Lung (tissue), 12 donors: ENCODE measurements around the gene TAS1R1. TPM values are rescaled to one million over a fixed set of nuclear protein-coding genes. Genes with fewer than 3 reads are reported as not detected.

Source experiments
- ATAC-seq: fragments of 200-7000 bp; cut with Tn5 transposase; one replicate; pipeline ENCODE4 v1.9.1; 2020; ENCODE audit warnings: moderate number of reproducible peaks; ENCODE audit not compliant: insufficient read depth, low FRiP score
- DNase-seq, 3 donors: peaks; one replicate each; pipeline ENCODE4 v3.0.0-alpha.2; 2013 to 2017
- H3K27ac ChIP-seq, 2 donors: one replicate each; pipeline ENCODE4 v1.5.1; 2013; ENCODE audit warnings: mild to moderate bottlenecking in 2 of 2, moderate library complexity in 2 of 2, control low read depth in 1 of 2, inconsistent platforms in 1 of 2, low read depth in 1 of 2, low read length in 1 of 2
- H3K27me3 ChIP-seq, 3 donors: one replicate each; pipeline ENCODE4 v1.5.1; 2013; ENCODE audit warnings: low read length in 2 of 3; ENCODE audit not compliant: control insufficient read depth in 3 of 3, insufficient read depth in 3 of 3
- H3K36me3 ChIP-seq, 4 donors: one replicate each; pipeline ENCODE4 v1.5.1; 2013; ENCODE audit warnings: low read length in 4 of 4, mild to moderate bottlenecking in 1 of 4, moderate library complexity in 1 of 4; ENCODE audit not compliant: control insufficient read depth in 4 of 4, insufficient read depth in 4 of 4
- H3K4me1 ChIP-seq, 5 donors: one replicate each; pipeline ENCODE4 v1.5.1; 2013; ENCODE audit warnings: low read length in 5 of 5, mild to moderate bottlenecking in 2 of 5, moderate library complexity in 1 of 5; ENCODE audit not compliant: control insufficient read depth in 5 of 5, insufficient read depth in 5 of 5
- H3K4me3 ChIP-seq: one replicate; pipeline ENCODE4 v1.5.1; 2013; ENCODE audit warnings: mild to moderate bottlenecking, control low read depth, moderate library complexity
- H3K9ac ChIP-seq, 2 donors: one replicate each; pipeline ENCODE4 v1.5.1; 2013; ENCODE audit warnings: low read length in 2 of 2, control low read depth in 1 of 2; ENCODE audit not compliant: insufficient read depth in 1 of 2
- H3K9me3 ChIP-seq, 4 donors: one replicate each; pipeline ENCODE4 v1.5.1; 2013; ENCODE audit warnings: low read length in 3 of 4, mild to moderate bottlenecking in 1 of 4, moderate library complexity in 1 of 4; ENCODE audit not compliant: control insufficient read depth in 4 of 4, insufficient read depth in 3 of 4
- WGBS, 2 donors: extraction: QIAGEN DNeasy Blood & Tissue Kit; methylation state at CpG; one replicate each; pipeline ENCODE4 v1.1.7; 2013; 5-methylcytosine and 5-hydroxymethylcytosine counted together
- polyA plus RNA-seq, 2 donors: library from polyadenylated mRNA; stranded (reverse); fragments of 200-250 nt; gene quantifications; one replicate each; pipeline ENCODE4 v1.2.1, GENCODE V29; 2013
- total RNA-seq, 2 donors: library from RNA; depleted of rRNA in 1 of 2; stranded (reverse); fragments of >200 nt in 1 of 2; gene quantifications; one replicate each; pipeline ENCODE4 v1.2.1, GENCODE V29; 2014 to 2021
- TF ChIP-seq, protein P1 (sequence below): IDR thresholded peaks from 2 replicates; pipeline ENCODE4 v1.5.1; 2012; ENCODE audit warnings: mild to moderate bottlenecking; ENCODE audit errors: control extremely low read depth, extremely low read depth
- donor health status: control.
- donor health status: control.
- donor health status: Bipolar disorder and iron deficiency.
- donor health status: healthy.
- donor health status: DM: yes; HTN: yes; CAD: no.

The TAS1R1 gene
- total and polyA plus RNA-seq, 4 donors: 0.02 to 0.51 (median 0.15) TPM

GRCh38 chr1:6585841-6586240 is 30.7 kb downstream of the TAS1R1 start:
- Histone ChIP-seq H3K27ac (no peak overlapping the region), H3K4me1 (peaks cover 0 to 8% (median 3%) of the 10 kb centered on the region in 5 donors), H3K27me3 (no peaks in the 10 kb centered on the region), H3K4me3 (no peak overlapping the region), H3K9me3 (no peaks in the 10 kb centered on the region), H3K9ac (no peak overlapping the region), H3K36me3 (peaks cover 0 to 26% (median 12%) of the 10 kb centered on the region in 4 donors)
- 83 to 91% methylated on average over 7 of the region's 7 CpGs for WGBS, 2 donors
- TF ChIP-seq, protein P1, sequence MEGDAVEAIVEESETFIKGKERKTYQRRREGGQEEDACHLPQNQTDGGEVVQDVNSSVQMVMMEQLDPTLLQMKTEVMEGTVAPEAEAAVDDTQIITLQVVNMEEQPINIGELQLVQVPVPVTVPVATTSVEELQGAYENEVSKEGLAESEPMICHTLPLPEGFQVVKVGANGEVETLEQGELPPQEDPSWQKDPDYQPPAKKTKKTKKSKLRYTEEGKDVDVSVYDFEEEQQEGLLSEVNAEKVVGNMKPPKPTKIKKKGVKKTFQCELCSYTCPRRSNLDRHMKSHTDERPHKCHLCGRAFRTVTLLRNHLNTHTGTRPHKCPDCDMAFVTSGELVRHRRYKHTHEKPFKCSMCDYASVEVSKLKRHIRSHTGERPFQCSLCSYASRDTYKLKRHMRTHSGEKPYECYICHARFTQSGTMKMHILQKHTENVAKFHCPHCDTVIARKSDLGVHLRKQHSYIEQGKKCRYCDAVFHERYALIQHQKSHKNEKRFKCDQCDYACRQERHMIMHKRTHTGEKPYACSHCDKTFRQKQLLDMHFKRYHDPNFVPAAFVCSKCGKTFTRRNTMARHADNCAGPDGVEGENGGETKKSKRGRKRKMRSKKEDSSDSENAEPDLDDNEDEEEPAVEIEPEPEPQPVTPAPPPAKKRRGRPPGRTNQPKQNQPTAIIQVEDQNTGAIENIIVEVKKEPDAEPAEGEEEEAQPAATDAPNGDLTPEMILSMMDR: no peak
- no peak for DNase-seq
- ATAC-seq: no peak

GRCh38 chr1:6586404-6586816 is 31.3 kb downstream of the TAS1R1 start:
- Histone ChIP-seq H3K4me3 (no peak overlapping the region), H3K27me3 (no peaks in the 10 kb centered on the region), H3K4me1 (peaks cover 0 to 5% (median 0%) of the 10 kb centered on the region in 5 donors), H3K36me3 (peaks cover 0 to 31% (median 16%) of the 10 kb centered on the region in 4 donors), H3K9me3 (no peaks in the 10 kb centered on the region), H3K27ac (no peak overlapping the region), H3K9ac (no peak overlapping the region)
- TF ChIP-seq, protein P1: no peak
- ATAC-seq (no peak), DNase-seq (no peak)
- 93% methylated on average over 11 of the region's 11 CpGs for WGBS, 2 donors

- H3K4me3 ChIP-seq: no peak overlapping the region
These were observed 32.3 kb downstream of the TAS1R1 start for GRCh38 chr1:6587261-6588005.

More at GRCh38 chr1:6587261-6588005, 32.3 kb downstream of the TAS1R1 start:
- WGBS, 2 donors: 58 to 60% methylated on average over 13 of the region's 13 CpGs
- H3K9ac ChIP-seq: no peak overlapping the region
- no peak overlapping the region for H3K27ac ChIP-seq
- ATAC-seq: no peak
- H3K9me3 ChIP-seq: no peaks in the 10 kb centered on the region
- H3K27me3 ChIP-seq: no peaks in the 10 kb centered on the region
- peaks cover 0 to 5% (median 0%) of the 10 kb centered on the region in 5 donors for H3K4me1 ChIP-seq
- no peak for DNase-seq
- TF ChIP-seq, protein P1: no peak
- H3K36me3 ChIP-seq: peaks cover 0 to 36% (median 15%) of the 10 kb centered on the region in 4 donors
